MM.1S (cell line): ENCODE results near the gene SLC4A8.

Experiments used
- DNase-seq: peaks from one replicate; pipeline ENCODE4 v3.0.0-alpha.2; 2015
- H2AFZ ChIP-seq: fragments of 300-600 bp; sonication (generic); 2 replicates; pipeline ENCODE4 v1.6.0; 2016; ENCODE audit warnings: antibody characterized with exemption, low read length
- H3F3A ChIP-seq: fragments of 300-600 bp; sonication (generic); 2 replicates; pipeline ENCODE4 v1.6.1; 2016; ENCODE audit warnings: mild to moderate bottlenecking, antibody characterized with exemption, low read length, moderate library complexity, mixed read lengths; ENCODE audit not compliant: insufficient read depth
- H3K27ac ChIP-seq: fragments of 300-600 bp; sonication (generic); 2 replicates; pipeline ENCODE4 v1.5.1; 2016; ENCODE audit warnings: mild to moderate bottlenecking, low read length
- H3K27me3 ChIP-seq: fragments of 300-600 bp; sonication (generic); replicated peaks from 2 replicates; pipeline ENCODE4 v1.6.0; 2016; ENCODE audit warnings: low read length; ENCODE audit not compliant: insufficient read depth
- H3K36me3 ChIP-seq: fragments of 300-600 bp; sonication (generic); replicated peaks from 2 replicates; pipeline ENCODE4 v1.6.1; 2016; ENCODE audit warnings: mild to moderate bottlenecking, low read length, mixed read lengths; ENCODE audit not compliant: insufficient read depth
- H3K4me1 ChIP-seq: fragments of 300-600 bp; sonication (generic); 2 replicates; pipeline ENCODE4 v1.6.1; 2016; ENCODE audit warnings: low read length, mixed read lengths
- H3K4me2 ChIP-seq: fragments of 300-600 bp; sonication (generic); 2 replicates; pipeline ENCODE4 v1.6.0; 2016; ENCODE audit warnings: low read depth, low read length
- H3K4me3 ChIP-seq: fragments of 300-600 bp; sonication (generic); 2 replicates; pipeline ENCODE4 v1.5.1; 2016; ENCODE audit warnings: low read length, mixed read lengths
- H3K79me2 ChIP-seq: fragments of 300-600 bp; sonication (generic); 2 replicates; pipeline ENCODE4 v1.6.1; 2016; ENCODE audit warnings: mixed run types, low read length, mixed read lengths
- H3K9ac ChIP-seq: fragments of 300-600 bp; sonication (generic); 2 replicates; pipeline ENCODE4 v1.6.1; 2016; ENCODE audit warnings: low read length, mixed read lengths
- H3K9me2 ChIP-seq: fragments of 300-600 bp; sonication (generic); replicated peaks from 2 replicates; pipeline ENCODE4 v1.6.1; 2016; ENCODE audit warnings: mild to moderate bottlenecking, low read length, mixed read lengths; ENCODE audit not compliant: insufficient read depth
- H3K9me3 ChIP-seq: fragments of 300-600 bp; sonication (generic); replicated peaks from 2 replicates; pipeline ENCODE4 v1.6.1; 2016; ENCODE audit warnings: mild to moderate bottlenecking, low read length, mixed read lengths; ENCODE audit not compliant: insufficient read depth
- H4K20me1 ChIP-seq: fragments of 300-600 bp; sonication (generic); 2 replicates; pipeline ENCODE4 v1.6.1; 2016; ENCODE audit warnings: mild to moderate bottlenecking, low read length, moderate library complexity, mixed read lengths; ENCODE audit not compliant: insufficient read depth
- EZH2 ChIP-seq: fragments of 300-600 bp; sonication (generic); optimal IDR thresholded peaks from 2 replicates; pipeline ENCODE3; 2017; ENCODE audit warnings: low read depth, mild to moderate bottlenecking, antibody characterized with exemption, low read length, mixed read lengths
- EZH2phosphoT487 ChIP-seq: fragments of 300-600 bp; sonication (generic); IDR thresholded peaks from 2 replicates; pipeline ENCODE4 v1.6.1; 2018; ENCODE audit warnings: antibody characterized with exemption, low read length
- TF ChIP-seq, protein P1 (sequence below): fragments of 300-600 bp; sonication (generic); IDR thresholded peaks from 2 replicates; pipeline ENCODE4 v1.5.1; 2016; ENCODE audit warnings: antibody characterized with exemption, low read length, mixed read lengths

The SLC4A8 gene

DNA sequence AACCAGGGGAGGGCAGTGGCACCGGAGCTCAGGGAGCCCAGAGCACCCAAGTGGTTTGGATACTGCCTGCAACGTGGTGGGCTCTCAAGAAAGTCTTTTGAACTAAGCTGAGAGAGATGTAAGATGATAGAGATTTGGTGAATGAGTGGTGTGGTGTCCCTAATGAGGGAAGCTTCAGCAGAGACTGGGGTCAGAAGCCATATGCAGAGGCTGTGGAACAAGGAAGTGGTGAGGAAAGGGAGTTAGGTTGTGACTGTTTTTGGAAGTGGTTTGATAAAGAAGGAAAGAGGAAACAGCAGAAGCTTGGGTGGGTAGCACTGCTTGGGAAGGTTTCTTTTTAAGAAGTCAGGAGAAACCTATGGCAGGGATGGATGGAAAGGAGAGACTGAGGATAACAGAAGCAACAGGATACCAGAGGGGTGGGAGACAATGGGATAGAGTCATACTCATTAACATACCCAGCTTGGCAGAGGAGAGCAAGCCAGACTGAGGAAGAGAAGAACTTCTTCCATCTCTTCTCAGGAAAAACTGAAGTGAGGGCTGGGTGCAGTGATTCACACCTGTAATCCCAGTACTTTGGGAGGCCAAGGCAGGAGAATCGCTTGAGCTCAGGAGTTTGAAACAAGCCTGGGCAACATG lies 24.1 kb downstream of the SLC4A8 start:
- no peaks in the 10 kb centered on the region for H3K27me3 ChIP-seq
- no peak overlapping the region for H3K4me3 ChIP-seq
- TF ChIP-seq EZH2 (no peak), EZH2phosphoT487 (no peak)
- TF ChIP-seq, protein P1, sequence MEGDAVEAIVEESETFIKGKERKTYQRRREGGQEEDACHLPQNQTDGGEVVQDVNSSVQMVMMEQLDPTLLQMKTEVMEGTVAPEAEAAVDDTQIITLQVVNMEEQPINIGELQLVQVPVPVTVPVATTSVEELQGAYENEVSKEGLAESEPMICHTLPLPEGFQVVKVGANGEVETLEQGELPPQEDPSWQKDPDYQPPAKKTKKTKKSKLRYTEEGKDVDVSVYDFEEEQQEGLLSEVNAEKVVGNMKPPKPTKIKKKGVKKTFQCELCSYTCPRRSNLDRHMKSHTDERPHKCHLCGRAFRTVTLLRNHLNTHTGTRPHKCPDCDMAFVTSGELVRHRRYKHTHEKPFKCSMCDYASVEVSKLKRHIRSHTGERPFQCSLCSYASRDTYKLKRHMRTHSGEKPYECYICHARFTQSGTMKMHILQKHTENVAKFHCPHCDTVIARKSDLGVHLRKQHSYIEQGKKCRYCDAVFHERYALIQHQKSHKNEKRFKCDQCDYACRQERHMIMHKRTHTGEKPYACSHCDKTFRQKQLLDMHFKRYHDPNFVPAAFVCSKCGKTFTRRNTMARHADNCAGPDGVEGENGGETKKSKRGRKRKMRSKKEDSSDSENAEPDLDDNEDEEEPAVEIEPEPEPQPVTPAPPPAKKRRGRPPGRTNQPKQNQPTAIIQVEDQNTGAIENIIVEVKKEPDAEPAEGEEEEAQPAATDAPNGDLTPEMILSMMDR: no peak
- no peaks in the 10 kb centered on the region for H3K9me2 ChIP-seq
- H4K20me1 ChIP-seq: no peaks in the 10 kb centered on the region
- H3F3A ChIP-seq: no peaks in the 10 kb centered on the region
- DNase-seq: no peak
- no peak overlapping the region for H2AFZ ChIP-seq
- H3K9ac ChIP-seq: no peak overlapping the region
- no peaks in the 10 kb centered on the region for H3K79me2 ChIP-seq
- H3K36me3 ChIP-seq: no peaks in the 10 kb centered on the region
- no peak overlapping the region for H3K27ac ChIP-seq
- H3K9me3 ChIP-seq: no peaks in the 10 kb centered on the region
- H3K4me2 ChIP-seq: no peak overlapping the region
- no peaks in the 10 kb centered on the region for H3K4me1 ChIP-seq

- H3K9me3 ChIP-seq: no peaks in the 10 kb centered on the region
Observed at GRCh38 chr12:51449580-51450246, 25.1 kb downstream of the SLC4A8 start.

DNA sequence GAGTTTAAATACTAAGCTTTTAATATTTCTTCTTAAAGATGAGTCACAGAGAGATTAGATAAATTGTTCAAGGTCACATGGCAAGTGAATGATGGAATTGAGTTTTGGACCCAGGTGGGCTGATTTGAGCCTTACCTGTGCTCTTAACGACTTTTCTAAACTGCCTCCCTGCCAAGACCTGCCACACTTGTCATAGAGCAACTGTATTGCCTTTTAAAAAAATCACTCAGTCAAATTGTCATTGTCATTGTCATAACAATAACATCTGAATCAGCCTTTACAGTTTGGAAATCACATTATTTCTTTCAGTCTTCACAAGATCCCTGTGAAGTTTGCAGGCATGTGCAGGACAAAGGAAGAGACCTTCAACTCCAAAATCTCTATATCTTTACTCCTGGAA lies 25.7 kb downstream of the SLC4A8 start:
- no peaks in the 10 kb centered on the region for H3F3A ChIP-seq
- H3K79me2 ChIP-seq: no peaks in the 10 kb centered on the region
- no peaks in the 10 kb centered on the region for H3K9me3 ChIP-seq
- H3K36me3 ChIP-seq: no peaks in the 10 kb centered on the region
- H3K9me2 ChIP-seq: no peaks in the 10 kb centered on the region
- DNase-seq: no peak
- H2AFZ ChIP-seq: no peak overlapping the region
- no peak overlapping the region for H3K4me2 ChIP-seq
- TF ChIP-seq EZH2phosphoT487: no peak
- no peak for TF ChIP-seq EZH2
- TF ChIP-seq, protein P1: no peak
- H3K9ac ChIP-seq: no peak overlapping the region
- H3K27me3 ChIP-seq: no peaks in the 10 kb centered on the region
- H4K20me1 ChIP-seq: no peaks in the 10 kb centered on the region
- H3K4me1 ChIP-seq: no peaks in the 10 kb centered on the region
- H3K27ac ChIP-seq: no peak overlapping the region
- H3K4me3 ChIP-seq: no peak overlapping the region

More at GRCh38 chr12:51449580-51450246, 25.1 kb downstream of the SLC4A8 start:
- TF ChIP-seq EZH2 (no peak), EZH2phosphoT487 (no peak)
- TF ChIP-seq, protein P1: no peak
- Histone ChIP-seq H3K36me3 (no peaks in the 10 kb centered on the region), H3K4me3 (no peak overlapping the region), H3K79me2 (no peaks in the 10 kb centered on the region), H3K27ac (no peak overlapping the region), H3F3A (no peaks in the 10 kb centered on the region), H3K27me3 (no peaks in the 10 kb centered on the region), H4K20me1 (no peaks in the 10 kb centered on the region), H3K9ac (no peak overlapping the region), H2AFZ (no peak overlapping the region), H3K4me2 (no peak overlapping the region), H3K4me1 (no peaks in the 10 kb centered on the region), H3K9me2 (no peaks in the 10 kb centered on the region)
- DNase-seq: no peak
